Measurements from ENCODE around the gene CELA2B.

GRCh38 chr1:15538771-15539170 lies 62.9 kb downstream of the CELA2B start:
- TF ChIP-seq CTCF (IDR thresholded peaks at IDR 0.05) (no peak), POLR2A (IDR thresholded peaks at IDR 0.05) (no peak)
